Ovary (tissue), 9 donors: ENCODE results near the gene POU2F3. TPM values are rescaled to one million over a fixed set of nuclear protein-coding genes. Genes with fewer than 3 reads are reported as not detected.

Experiments used
- DNase-seq, 5 donors: peaks; one replicate each; pipeline ENCODE4 v3.0.0-alpha.2; 2019 to 2020
- H3K27ac ChIP-seq, 2 donors: fragments of 200-600 bp; one replicate each; pipeline versions ENCODE4 v1.5.1 to v1.8.0; 2019 to 2022
- H3K27me3 ChIP-seq: fragments of 200-600 bp; one replicate; pipeline ENCODE4 v1.8.0; 2022
- H3K36me3 ChIP-seq: fragments of 200-600 bp; sonication (generic); one replicate; pipeline ENCODE4 v1.5.1; 2019
- H3K4me1 ChIP-seq: one replicate; pipeline ENCODE4 v1.8.1; 2013; ENCODE audit warnings: mild to moderate bottlenecking, moderate library complexity; ENCODE audit not compliant: insufficient read depth
- H3K4me3 ChIP-seq: fragments of 200-600 bp; sonication (generic); one replicate; pipeline ENCODE4 v1.5.1; 2017
- H3K9me3 ChIP-seq, 2 donors: fragments of 200-600 bp in 1 of 2; sonication (generic) in 1 of 2; one replicate each; pipeline versions ENCODE4 v1.5.1 to v1.8.1; 2013 to 2019; ENCODE audit warnings: mild to moderate bottlenecking in 1 of 2, moderate library complexity in 1 of 2
- CTCF ChIP-seq, 3 donors: fragments of 450-650 bp in 2 of 3; fragments of 200-600 bp in 1 of 3; IDR thresholded peaks; one replicate each; pipeline versions ENCODE4 v1.5.1 to v1.8.0; 2016 to 2022; ENCODE audit warnings: antibody characterized with exemption in 3 of 3, mild to moderate bottlenecking in 1 of 3
- EP300 ChIP-seq: sonication (generic); formaldehyde crosslinking; IDR thresholded peaks from one replicate; pipeline ENCODE4 v1.6.1; 2017; ENCODE audit warnings: antibody characterized with exemption
- POLR2A ChIP-seq: fragments of 450-650 bp; IDR thresholded peaks from one replicate; pipeline ENCODE4 v1.6.1; 2017; ENCODE audit warnings: antibody characterized with exemption, mild to moderate bottlenecking, moderate library complexity
- WGBS, 3 donors: extraction: QIAGEN DNeasy Blood & Tissue Kit in 1 of 3; methylation state at CpG; one replicate each; pipeline versions ENCODE4 v1.1.5 to v1.1.7; 2013 to 2017; 5-methylcytosine and 5-hydroxymethylcytosine counted together
- intact Hi-C, 4 donors: fragments of 100-400 bp; cut with DNase I; formaldehyde crosslinking; loops; one replicate each; pipeline versions ENCODE4 v1.11.0 to v1.15.1; 2022 to 2023
- polyA plus RNA-seq, 2 donors: library from polyadenylated mRNA; stranded (reverse); fragments of 200-250 nt in 1 of 2; fragments of 350-450 nt in 1 of 2; fragmentation: Illumina TruSeq in 1 of 2; extraction: RNeasy Lipid Tissue Mini Kit (QIAGEN cat#74804) in 1 of 2; gene quantifications; one replicate each; pipeline ENCODE4 v1.2.3, GENCODE V29; 2013 to 2014
- total RNA-seq, 7 donors: library from RNA; depleted of rRNA in 2 of 7; stranded (reverse); fragments of >200 nt in 2 of 7; fragmentation: NEBNext Ultra II Directional in 3 of 7; extraction: Animal tissue kit (Norgen Biotek cat#: 25700) in 3 of 7; gene quantifications; one replicate each; pipeline versions ENCODE4 v1.1.0 to v1.2.4, GENCODE V29; 2016 to 2023
- donor health status: DM: no; HTN: no; CAD: no; lungs with moderate emphysema.
- donor health status: DM: no; HTN: no; CAD: no.
- donor health status: Bipolar disorder and iron deficiency.
- donor health status: DM: yes; HTN: yes; CAD: no.
- donor health status: DM: no; HTN: no; CAD: no.
- donor health status: DM: yes; HTN: yes; CAD: no.

Gene POU2F3
- total and polyA plus RNA-seq, 9 donors, result 0.05 to 1.0 (median 0.22) TPM; not detected in 2

DNA sequence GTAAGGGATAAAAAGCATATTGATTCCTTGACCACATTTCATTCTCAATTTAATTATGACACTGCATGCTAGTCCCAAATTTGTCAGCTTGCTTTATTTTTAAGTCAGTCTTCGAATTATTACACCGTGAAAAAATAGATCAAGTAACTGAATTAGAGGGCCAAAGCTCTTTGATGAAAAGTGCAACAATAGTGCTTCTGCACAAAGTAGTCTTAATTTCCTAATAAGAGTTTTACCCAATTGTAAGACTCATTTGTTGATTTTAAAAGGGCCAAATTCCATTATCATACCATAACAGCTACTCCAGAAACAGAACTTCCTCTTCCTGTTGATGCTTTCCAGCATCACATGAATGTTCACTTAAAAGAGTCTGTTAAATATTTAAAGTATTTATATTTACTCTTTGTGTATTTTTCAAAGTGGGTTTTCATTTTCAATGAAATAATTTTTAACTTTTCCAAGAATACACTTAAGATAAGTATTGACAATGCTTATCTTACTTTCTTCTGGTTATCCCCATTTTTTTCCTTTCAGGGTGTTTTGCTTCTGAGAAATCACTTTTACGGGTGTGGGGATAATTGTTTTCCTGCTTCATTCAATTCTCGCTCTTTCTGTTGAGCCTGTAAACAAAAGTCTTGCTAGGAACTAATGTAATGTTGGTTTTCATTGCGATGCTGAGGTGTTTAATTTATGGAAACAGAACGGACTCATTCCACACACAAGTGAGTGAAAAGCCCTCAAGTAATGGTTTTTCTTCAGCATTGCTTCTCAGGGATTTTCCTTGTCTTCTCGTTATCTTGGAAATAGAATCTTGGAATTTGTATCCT lies 98.4 kb downstream of the POU2F3 start:
- H3K27ac ChIP-seq, result peak overlapping the region in 1 of 2 donors; percentile 93
- intact Hi-C loops, result loop anchor here in 3 of 4 donors (10.0 kb wide), 1 partner anchor 96 kb away; no protein-coding TSS in a partner anchor
- H3K9me3 ChIP-seq, result no peaks in the 10 kb centered on the region
- peaks cover 2% of the 10 kb centered on the region for H3K4me1 ChIP-seq
- no peak for DNase-seq
- H3K27me3 ChIP-seq, result no peaks in the 10 kb centered on the region
- 5 to 11% (median 5%) methylated on average over 7 of the region's 7 CpGs for WGBS, 3 donors
- H3K4me3 ChIP-seq, result peak overlapping the region; percentile 67
- no peak for TF ChIP-seq EP300
- TF ChIP-seq CTCF (IDR thresholded peaks at IDR 0.05), result no peak
- TF ChIP-seq POLR2A, result no peak
- H3K36me3 ChIP-seq, result no peaks in the 10 kb centered on the region

- Histone ChIP-seq H3K36me3 (no peaks in the 10 kb centered on the region), H3K4me3 (peak overlapping the region; percentile 67), H3K4me1 (peaks cover 9% of the 10 kb centered on the region), H3K9me3 (no peaks in the 10 kb centered on the region), H3K27me3 (no peaks in the 10 kb centered on the region), H3K27ac (peak overlapping the region in 1 of 2 donors; percentile 9)
- no peak for TF ChIP-seq CTCF (IDR thresholded peaks at IDR 0.05)
- TF ChIP-seq EP300, result no peak
- TF ChIP-seq POLR2A, result no peak
- no peak for DNase-seq
- 15 to 23% (median 17%) methylated on average over 6 of the region's 6 CpGs for WGBS, 3 donors
- intact Hi-C loops, result loop anchor here in 3 of 4 donors (10.0 kb wide), 1 partner anchor 95 kb away; no protein-coding TSS in a partner anchor
These were observed 99.5 kb downstream of the POU2F3 start for GRCh38 chr11:120339394-120339890.

DNA sequence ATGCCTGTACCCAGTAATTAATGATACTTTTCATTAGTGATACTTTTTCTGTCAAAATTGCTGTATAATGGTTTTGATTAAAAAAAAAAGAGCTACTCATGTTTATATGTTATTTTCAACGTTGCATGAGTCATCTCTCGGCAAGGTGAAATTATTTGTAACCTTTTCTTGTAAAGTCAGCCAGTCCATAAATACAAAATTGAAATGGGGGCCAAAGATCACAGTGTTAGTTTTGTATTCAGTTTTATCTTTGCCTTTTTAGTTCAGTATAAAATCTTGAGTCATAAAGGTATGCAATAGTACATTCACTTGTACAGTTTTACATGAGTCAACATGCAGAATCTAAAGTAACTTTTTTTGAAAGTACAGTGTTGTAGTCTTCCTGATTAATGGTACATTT lies 100.6 kb downstream of the POU2F3 start:
- H3K4me1 ChIP-seq, result peaks cover 9% of the 10 kb centered on the region
- peak overlapping the region; percentile 67 for H3K4me3 ChIP-seq
- H3K27ac ChIP-seq, result no peak overlapping the region
- H3K27me3 ChIP-seq, result no peaks in the 10 kb centered on the region
- TF ChIP-seq POLR2A, result no peak
- no peak for TF ChIP-seq EP300
- no peak for TF ChIP-seq CTCF (IDR thresholded peaks at IDR 0.05)
- WGBS, 3 donors, result 15 to 20% (median 18%) methylated on average over 2 of the region's 2 CpGs
- H3K36me3 ChIP-seq, result no peaks in the 10 kb centered on the region
- intact Hi-C loops, result no loop called here
- DNase-seq, result no peak
- no peaks in the 10 kb centered on the region for H3K9me3 ChIP-seq

DNA sequence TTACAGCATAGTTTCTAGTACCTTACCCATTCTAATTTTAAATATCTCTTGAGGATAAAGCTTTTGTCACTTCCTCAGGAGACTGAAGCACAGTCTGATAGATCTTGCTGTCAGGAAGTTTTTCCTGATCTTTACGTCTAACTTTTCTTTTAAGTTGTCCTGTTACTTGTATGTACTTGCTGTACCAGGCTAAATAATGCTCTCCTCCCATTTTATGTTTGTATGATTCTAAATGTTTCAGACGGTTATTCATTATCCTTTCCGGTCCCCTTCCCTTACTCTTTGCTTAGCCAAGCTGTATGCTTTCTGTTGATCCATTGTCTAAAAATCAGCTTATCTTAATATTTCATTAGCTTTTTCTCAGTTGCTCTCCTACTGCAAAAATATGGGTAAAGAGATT lies 102.3 kb downstream of the POU2F3 start:
- 84 to 90% (median 88%) methylated on average over 3 of the region's 3 CpGs for WGBS, 3 donors
- no peaks in the 10 kb centered on the region for H3K36me3 ChIP-seq
- intact Hi-C loops, result no loop called here
- no peak for DNase-seq
- no peak overlapping the region for H3K27ac ChIP-seq
- H3K4me1 ChIP-seq, result peaks cover 11% of the 10 kb centered on the region
- no peak overlapping the region for H3K4me3 ChIP-seq
- H3K9me3 ChIP-seq, result no peaks in the 10 kb centered on the region
- no peak for TF ChIP-seq EP300
- TF ChIP-seq CTCF (IDR thresholded peaks at IDR 0.05), result no peak
- no peak for TF ChIP-seq POLR2A
- H3K27me3 ChIP-seq, result no peaks in the 10 kb centered on the region
